Neural cell (in vitro differentiated cells): ENCODE results near the gene DST.

Experiments
- CTCF ChIP-seq: fragments of 450-650 bp; IDR thresholded peaks from 2 replicates; pipeline ENCODE4 v1.5.1; 2014; ENCODE audit warnings: antibody characterized with exemption, mild to moderate bottlenecking, moderate library complexity; ENCODE audit not compliant: poor library complexity, severe bottlenecking
- EP300 ChIP-seq: fragments of 450-650 bp; conservative IDR thresholded peaks from 2 replicates; pipeline ENCODE4 v1.6.1; 2014; ENCODE audit warnings: antibody characterized with exemption, mild to moderate bottlenecking, moderate library complexity; ENCODE audit not compliant: poor library complexity, severe bottlenecking
- EZH2 ChIP-seq: fragments of 200-600, 300-800 bp; shearing (Covaris generic), sonication (generic); IDR thresholded peaks from 2 replicates; pipeline ENCODE4 v1.6.1; 2014; ENCODE audit warnings: antibody characterized with exemption, low read length, borderline replicate concordance, mild to moderate bottlenecking; ENCODE audit not compliant: insufficient read depth, poor library complexity, severe bottlenecking
- POLR2AphosphoS5 ChIP-seq: IDR thresholded peaks from 2 replicates; pipeline ENCODE4 v1.6.1; 2012
- REST ChIP-seq: IDR thresholded peaks from 2 replicates; pipeline ENCODE4 v1.6.1; 2012; ENCODE audit warnings: borderline replicate concordance
- TAF1 ChIP-seq: IDR thresholded peaks from 2 replicates; pipeline ENCODE4 v1.6.1; 2012; ENCODE audit warnings: low read depth

GRCh38 chr6:56691814-56692213 is 49.1 kb upstream of the DST start:
- TF ChIP-seq CTCF (no peak), EZH2 (no peak), POLR2AphosphoS5 (no peak), TAF1 (no peak), REST (no peak), EP300 (no peak)
